ENCODE data around the gene SENP2. TPM values are rescaled to one million over a fixed set of nuclear protein-coding genes. Genes with fewer than 3 reads are reported as not detected.
A peak's percentile ranks its signal among the peaks of the same experiment; 100 is the strongest.
"Not testable (repeated sequence)": the region's sequence is repeated elsewhere in the genome, so short reads cannot be mapped to it uniquely, and the experiment has no call there.

Gene SENP2
- total and polyA plus RNA-seq, 4 experiments from 2014 or later, result 11.5 to 54.3 (median 33.1) TPM

GRCh38 chr3:185561958-185562357 is 24.1 kb upstream of the SENP2 start:
- Mint-ChIP-seq H3K4me3 (no peak overlapping the region), H3K9me3 (no peaks in the 10 kb centered on the region), H3K27me3 (peaks cover 3 to 10% of the 10 kb centered on the region in 2 donors), H3K4me1 (peaks cover 6 to 9% (median 8%) of the 10 kb centered on the region in 4 donors), H3K27ac (peak overlapping the region in 1 of 7 donors; percentile 41), H3K36me3 (no peaks in the 10 kb centered on the region)
- no peaks in the 10 kb centered on the region for H3K36me3 ChIP-seq (ENCODE audit: insufficient read depth, low read length)
- intact Hi-C loops (cut with micrococcal nuclease), result no loop called here
- ChIA-PET POLR2A (ENCODE audit: partially characterized antibody) (no interaction called here), CTCF (ENCODE audit: partially characterized antibody) (interaction anchor here (1.2 kb wide), 1 partner anchor 13 kb away, joined by 3 read pairs; no protein-coding TSS in a partner anchor)
- H3K27me3 ChIP-seq (ENCODE audit: insufficient read depth, low read length), result no peaks in the 10 kb centered on the region
- H3K9me3 ChIP-seq (ENCODE audit: control insufficient read depth in 1 of 2, low read length in 2 of 2), result no peaks in the 10 kb centered on the region
- H3K4me3 ChIP-seq (ENCODE audit: low read length in 2 of 2), result no peak overlapping the region
- no peak for DNase-seq
- H3K27ac ChIP-seq (ENCODE audit: low read depth, low read length), result no peak overlapping the region
- no peaks in the 10 kb centered on the region for H3K4me1 ChIP-seq (ENCODE audit: insufficient read depth, low read length)

DNA sequence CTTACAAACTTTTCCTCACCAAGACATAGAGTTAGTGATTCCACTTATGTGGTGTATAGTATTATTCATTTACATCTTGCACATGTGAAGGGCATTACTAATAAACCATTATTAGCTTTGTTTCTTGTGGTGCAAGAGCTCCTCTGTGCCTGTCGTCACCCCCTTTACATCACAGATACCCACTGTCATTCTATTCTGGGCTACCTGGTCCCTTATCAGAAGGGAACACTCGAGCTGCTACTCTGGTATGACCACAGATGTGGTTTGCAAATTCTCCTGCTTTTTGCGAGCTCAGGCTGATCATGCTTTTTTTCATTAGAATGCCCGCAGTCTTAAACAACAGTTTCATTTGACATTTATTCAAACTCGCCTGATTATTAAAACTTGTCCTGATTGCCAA is 13.9 kb upstream of the SENP2 start:
- intact Hi-C loops (cut with micrococcal nuclease), result no loop called here

GRCh38 chr3:185575108-185575869 is 10.8 kb upstream of the SENP2 start:
- H3K27me3 ChIP-seq (ENCODE audit: insufficient read depth, low read length); H3K4me3 Mint-ChIP-seq; H3K4me1 ChIP-seq (ENCODE audit: insufficient read depth, low read length); H3K4me1 Mint-ChIP-seq; H3K4me3 ChIP-seq (ENCODE audit: low read length in 2 of 2); H3K36me3 ChIP-seq (ENCODE audit: insufficient read depth, low read length); H3K36me3 Mint-ChIP-seq; H3K27me3 Mint-ChIP-seq; H3K9me3 ChIP-seq (ENCODE audit: control insufficient read depth in 1 of 2, low read length in 2 of 2); H3K27ac ChIP-seq (ENCODE audit: low read depth, low read length): not testable (repeated sequence)
- intact Hi-C loops (cut with micrococcal nuclease), result loop anchor here (5.0 kb wide), 1 partner anchor 223 kb away; no protein-coding TSS in a partner anchor
- Mint-ChIP-seq H3K27ac (peak overlapping the region in 4 of 7 donors; percentile 5 to 65 (median 38)), H3K9me3 (peaks cover 0 to 24% (median 17%) of the 10 kb centered on the region in 8 donors)
- DNase-seq, result peak; percentile 65 to 71 (median 69)
- ChIA-PET CTCF (ENCODE audit: partially characterized antibody) (interaction anchor here (0.6 to 4.4 kb wide), 15 partner anchors 10 to 1443 kb away, joined by 3 to 42 read pairs (median 4); partner anchors contain the start of gene SENP2), POLR2A (ENCODE audit: partially characterized antibody) (interaction anchor here (0.5 to 1.2 kb wide), 2 partner anchors 11 to 16 kb away, joined by 3 read pairs; partner anchors contain the start of gene SENP2)

More for the DNA sequence above, 13.9 kb upstream of the SENP2 start:
- Histone ChIP-seq H3K4me1 (ENCODE audit: insufficient read depth, low read length) (no peaks in the 10 kb centered on the region), H3K27me3 (ENCODE audit: insufficient read depth, low read length) (no peaks in the 10 kb centered on the region), H3K36me3 (ENCODE audit: insufficient read depth, low read length) (no peaks in the 10 kb centered on the region), H3K9me3 (ENCODE audit: control insufficient read depth in 1 of 2, low read length in 2 of 2) (no peaks in the 10 kb centered on the region), H3K4me3 (ENCODE audit: low read length in 2 of 2) (no peak overlapping the region), H3K27ac (ENCODE audit: low read depth, low read length) (no peak overlapping the region)
- H3K36me3 Mint-ChIP-seq, result no peaks in the 10 kb centered on the region
- peaks cover 0 to 29% (median 19%) of the 10 kb centered on the region in 8 donors for H3K9me3 Mint-ChIP-seq
- no peak for DNase-seq
- no peak overlapping the region for H3K27ac Mint-ChIP-seq
- POLR2A ChIA-PET (ENCODE audit: partially characterized antibody), result no interaction called here
- CTCF ChIA-PET (ENCODE audit: partially characterized antibody), result interaction anchor here (1.6 to 2.8 kb wide), 2 partner anchors 13 to 26 kb away, joined by 4 to 25 read pairs; no protein-coding TSS in a partner anchor
- H3K4me3 Mint-ChIP-seq, result no peak overlapping the region
- peaks cover 0 to 3% of the 10 kb centered on the region in 2 donors for H3K27me3 Mint-ChIP-seq
- H3K4me1 Mint-ChIP-seq, result peaks cover 5 to 7% (median 6%) of the 10 kb centered on the region in 4 donors

- Histone ChIP-seq H3K4me1 (ENCODE audit: insufficient read depth, low read length) (peaks cover 13% of the 10 kb centered on the region), H3K27me3 (ENCODE audit: insufficient read depth, low read length) (no peaks in the 10 kb centered on the region), H3K4me3 (ENCODE audit: low read length in 2 of 2) (no peak overlapping the region), H3K27ac (ENCODE audit: low read depth, low read length) (no peak overlapping the region), H3K36me3 (ENCODE audit: insufficient read depth, low read length) (no peaks in the 10 kb centered on the region), H3K9me3 (ENCODE audit: control insufficient read depth in 1 of 2, low read length in 2 of 2) (no peaks in the 10 kb centered on the region)
- intact Hi-C loops (cut with micrococcal nuclease), result no loop called here
- no peak overlapping the region for H3K4me3 Mint-ChIP-seq
- peak overlapping the region in 1 of 7 donors; percentile 48 for H3K27ac Mint-ChIP-seq
- POLR2A ChIA-PET (ENCODE audit: partially characterized antibody), result no interaction called here
- H3K27me3 Mint-ChIP-seq, result no peaks in the 10 kb centered on the region
- peaks cover 0 to 4% (median 0%) of the 10 kb centered on the region in 8 donors for H3K9me3 Mint-ChIP-seq
- H3K36me3 Mint-ChIP-seq, result peaks cover 0 to 10% of the 10 kb centered on the region in 2 donors
- H3K4me1 Mint-ChIP-seq, result peaks cover 11 to 21% (median 16%) of the 10 kb centered on the region in 4 donors
- DNase-seq, result no peak
- CTCF ChIA-PET (ENCODE audit: partially characterized antibody), result interaction anchor here (0.9 kb wide), 1 partner anchor 13 kb away, joined by 6 read pairs; no protein-coding TSS in a partner anchor
These were observed 3.9 kb upstream of the SENP2 start for GRCh38 chr3:185582236-185582635.

DNA sequence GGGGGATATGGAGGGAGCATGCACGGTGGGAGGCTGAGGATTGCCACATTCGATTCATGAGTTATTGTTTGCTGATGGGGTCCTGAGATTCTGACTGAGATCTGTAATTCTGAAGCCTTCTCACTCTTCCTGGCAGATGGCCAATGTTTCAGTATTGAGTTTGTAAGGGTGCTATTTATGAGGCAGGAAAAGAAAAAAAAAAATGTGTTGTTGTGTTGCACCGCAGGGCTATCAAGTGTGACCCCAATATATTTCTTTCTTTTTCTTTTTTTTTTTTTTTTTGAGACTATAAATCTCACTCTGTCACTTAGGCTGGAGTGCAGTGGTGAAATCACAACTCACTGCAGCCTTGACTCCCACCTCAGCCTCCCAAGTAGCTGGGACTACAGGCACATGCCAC is 3.2 kb upstream of the SENP2 start:
- peaks cover 0 to 10% of the 10 kb centered on the region in 2 donors for H3K36me3 Mint-ChIP-seq
- Histone ChIP-seq H3K36me3 (ENCODE audit: insufficient read depth, low read length) (no peaks in the 10 kb centered on the region), H3K9me3 (ENCODE audit: control insufficient read depth in 1 of 2, low read length in 2 of 2) (no peaks in the 10 kb centered on the region), H3K27ac (ENCODE audit: low read depth, low read length) (no peak overlapping the region), H3K4me1 (ENCODE audit: insufficient read depth, low read length) (peaks cover 16% of the 10 kb centered on the region), H3K4me3 (ENCODE audit: low read length in 2 of 2) (no peak overlapping the region), H3K27me3 (ENCODE audit: insufficient read depth, low read length) (no peaks in the 10 kb centered on the region)
- peak in 1 of 5 donors; percentile 9 for DNase-seq
- peaks cover 0 to 4% (median 0%) of the 10 kb centered on the region in 8 donors for H3K9me3 Mint-ChIP-seq
- peak overlapping the region in 2 of 8 donors; percentile 17 to 20 for H3K4me3 Mint-ChIP-seq
- peak overlapping the region in 1 of 7 donors; percentile 35 for H3K27ac Mint-ChIP-seq
- POLR2A ChIA-PET (ENCODE audit: partially characterized antibody), result no interaction called here
- no peaks in the 10 kb centered on the region for H3K27me3 Mint-ChIP-seq
- H3K4me1 Mint-ChIP-seq, result peaks cover 11 to 23% (median 16%) of the 10 kb centered on the region in 4 donors
- CTCF ChIA-PET (ENCODE audit: partially characterized antibody), result no interaction called here
- intact Hi-C loops (cut with micrococcal nuclease), result no loop called here

GRCh38 chr3:185583925-185584324 is 2.2 kb upstream of the SENP2 start:
- H3K4me3 Mint-ChIP-seq, result no peak overlapping the region
- CTCF ChIA-PET (ENCODE audit: partially characterized antibody), result interaction anchor here (1.5 to 4.7 kb wide), 2 partner anchors 9 to 25 kb away, joined by 4 to 42 read pairs; no protein-coding TSS in a partner anchor
- peaks cover 0 to 17% of the 10 kb centered on the region in 2 donors for H3K36me3 Mint-ChIP-seq
- peaks cover 0 to 4% (median 0%) of the 10 kb centered on the region in 8 donors for H3K9me3 Mint-ChIP-seq
- intact Hi-C loops (cut with micrococcal nuclease), result no loop called here
- POLR2A ChIA-PET (ENCODE audit: partially characterized antibody), result no interaction called here
- no peak overlapping the region for H3K27ac ChIP-seq (ENCODE audit: low read depth, low read length)
- H3K27me3 Mint-ChIP-seq, result no peaks in the 10 kb centered on the region
- H3K4me1 Mint-ChIP-seq, result peaks cover 17 to 32% (median 23%) of the 10 kb centered on the region in 4 donors
- H3K9me3 ChIP-seq (ENCODE audit: control insufficient read depth in 1 of 2, low read length in 2 of 2), result no peaks in the 10 kb centered on the region
- H3K4me3 ChIP-seq (ENCODE audit: low read length in 2 of 2), result no peak overlapping the region
- H3K4me1 ChIP-seq (ENCODE audit: insufficient read depth, low read length), result peaks cover 23% of the 10 kb centered on the region
- DNase-seq, result no peak
- no peaks in the 10 kb centered on the region for H3K36me3 ChIP-seq (ENCODE audit: insufficient read depth, low read length)
- H3K27me3 ChIP-seq (ENCODE audit: insufficient read depth, low read length), result no peaks in the 10 kb centered on the region
- peak overlapping the region in 3 of 7 donors; percentile 1 to 46 (median 21) for H3K27ac Mint-ChIP-seq

DNA sequence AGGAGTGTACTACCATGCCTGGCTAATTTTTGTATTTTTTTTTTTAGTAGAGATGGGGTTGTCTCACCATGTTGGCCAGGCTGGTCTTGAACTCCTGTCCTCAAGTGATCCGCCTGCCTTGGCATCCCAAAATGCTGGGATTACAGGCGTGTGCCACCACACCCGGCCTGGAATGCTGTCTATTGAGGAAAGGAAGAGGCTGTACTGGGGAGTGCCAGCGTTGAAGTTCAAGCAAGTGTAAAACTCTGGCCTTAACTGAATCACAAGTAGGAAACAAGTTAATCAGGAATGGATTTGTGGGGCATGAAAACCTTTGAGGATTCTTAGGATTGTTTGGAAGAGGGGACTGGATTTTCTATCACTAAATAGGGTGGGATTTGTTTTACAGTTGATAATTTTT is 1.4 kb upstream of the SENP2 start:
- intact Hi-C loops (cut with micrococcal nuclease), result loop anchor here (5.0 kb wide), 3 partner anchors 353 to 1337 kb away; partner anchors contain the start of genes ALG3, EEF1AKMT4, TRA2B and VPS8
- CTCF ChIA-PET (ENCODE audit: partially characterized antibody), result interaction anchor here (1.5 to 4.7 kb wide), 2 partner anchors 10 to 26 kb away, joined by 4 to 42 read pairs; no protein-coding TSS in a partner anchor
- no peaks in the 10 kb centered on the region for H3K27me3 Mint-ChIP-seq
- no peak overlapping the region for H3K4me3 ChIP-seq (ENCODE audit: low read length in 2 of 2)
- no peaks in the 10 kb centered on the region for H3K9me3 ChIP-seq (ENCODE audit: control insufficient read depth in 1 of 2, low read length in 2 of 2)
- no peak overlapping the region for H3K27ac ChIP-seq (ENCODE audit: low read depth, low read length)
- peaks cover 27% of the 10 kb centered on the region for H3K4me1 ChIP-seq (ENCODE audit: insufficient read depth, low read length)
- no peaks in the 10 kb centered on the region for H3K27me3 ChIP-seq (ENCODE audit: insufficient read depth, low read length)
- peaks cover 0 to 4% (median 0%) of the 10 kb centered on the region in 8 donors for H3K9me3 Mint-ChIP-seq
- H3K4me3 Mint-ChIP-seq, result peak overlapping the region in 6 of 8 donors; percentile 6 to 61 (median 44)
- DNase-seq, result no peak
- H3K27ac Mint-ChIP-seq, result peak overlapping the region; percentile 47 to 98 (median 93)
- POLR2A ChIA-PET (ENCODE audit: partially characterized antibody), result interaction anchor here (1.9 kb wide), 1 partner anchor 11 kb away, joined by 6 read pairs; no protein-coding TSS in a partner anchor
- H3K36me3 Mint-ChIP-seq, result peaks cover 0 to 17% of the 10 kb centered on the region in 2 donors
- H3K36me3 ChIP-seq (ENCODE audit: insufficient read depth, low read length), result no peaks in the 10 kb centered on the region
- peaks cover 17 to 32% (median 24%) of the 10 kb centered on the region in 4 donors for H3K4me1 Mint-ChIP-seq
